ENCODE results near the gene TRPM3.

DNA sequence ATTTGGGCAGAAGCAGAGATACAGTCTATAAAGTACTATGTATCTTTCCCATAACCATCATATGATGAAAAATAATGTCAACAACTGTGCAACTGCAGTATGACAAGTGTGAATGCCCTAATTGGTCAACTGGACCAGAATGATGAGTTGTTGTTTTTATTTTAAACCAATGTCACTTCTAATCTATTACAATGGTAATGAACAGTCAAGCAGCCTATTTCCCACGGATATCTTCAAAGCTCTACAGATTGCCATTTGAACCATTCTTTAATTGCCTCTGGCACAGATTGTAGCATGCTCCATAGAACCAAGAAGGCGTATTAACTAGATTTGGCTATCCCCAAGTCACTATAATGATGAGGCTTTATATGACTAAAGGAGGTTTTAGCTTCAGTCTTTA lies 233.6 kb downstream of the TRPM3 start:
- TF ChIP-seq, protein P1, sequence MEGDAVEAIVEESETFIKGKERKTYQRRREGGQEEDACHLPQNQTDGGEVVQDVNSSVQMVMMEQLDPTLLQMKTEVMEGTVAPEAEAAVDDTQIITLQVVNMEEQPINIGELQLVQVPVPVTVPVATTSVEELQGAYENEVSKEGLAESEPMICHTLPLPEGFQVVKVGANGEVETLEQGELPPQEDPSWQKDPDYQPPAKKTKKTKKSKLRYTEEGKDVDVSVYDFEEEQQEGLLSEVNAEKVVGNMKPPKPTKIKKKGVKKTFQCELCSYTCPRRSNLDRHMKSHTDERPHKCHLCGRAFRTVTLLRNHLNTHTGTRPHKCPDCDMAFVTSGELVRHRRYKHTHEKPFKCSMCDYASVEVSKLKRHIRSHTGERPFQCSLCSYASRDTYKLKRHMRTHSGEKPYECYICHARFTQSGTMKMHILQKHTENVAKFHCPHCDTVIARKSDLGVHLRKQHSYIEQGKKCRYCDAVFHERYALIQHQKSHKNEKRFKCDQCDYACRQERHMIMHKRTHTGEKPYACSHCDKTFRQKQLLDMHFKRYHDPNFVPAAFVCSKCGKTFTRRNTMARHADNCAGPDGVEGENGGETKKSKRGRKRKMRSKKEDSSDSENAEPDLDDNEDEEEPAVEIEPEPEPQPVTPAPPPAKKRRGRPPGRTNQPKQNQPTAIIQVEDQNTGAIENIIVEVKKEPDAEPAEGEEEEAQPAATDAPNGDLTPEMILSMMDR (IDR thresholded peaks at IDR 0.05) = no peak
- no peak for TF ChIP-seq POLR2AphosphoS5 (IDR thresholded peaks at IDR 0.05)
- TF ChIP-seq POLR2A (IDR thresholded peaks at IDR 0.05) = no peak
